GM23338 (cell line): ENCODE data around the gene TRIM56. TPM values are rescaled to one million over a fixed set of nuclear protein-coding genes. Genes with fewer than 3 reads are reported as not detected.

ENCODE experiments used
- ATAC-seq: fragments of 200-7000 bp; cut with Tn5 transposase; 3 replicates; pipeline ENCODE4 v1.9.1; 2020
- DNase-seq: peaks from one replicate; pipeline ENCODE4 v3.0.0-alpha.2; 2015; ENCODE audit warnings: low spot score
- H2AFZ ChIP-seq: fragments of 200-600 bp; sonication (generic); 2 replicates; pipeline ENCODE4 v1.8.0; 2016; ENCODE audit warnings: antibody characterized with exemption, mild to moderate bottlenecking, moderate library complexity
- H3F3A ChIP-seq: fragments of 200-600 bp; sonication (generic); replicated peaks from 2 replicates; pipeline ENCODE4 v1.8.0; 2017; ENCODE audit warnings: antibody characterized with exemption, mixed run types, low read depth
- H3K27ac ChIP-seq: fragments of 200-600 bp; sonication (generic); 2 replicates; pipeline ENCODE4 v1.6.1; 2016; ENCODE audit warnings: low read depth
- H3K27me3 ChIP-seq: fragments of 200-600 bp; sonication (generic); 2 replicates; pipeline ENCODE4 v1.8.0; 2016; ENCODE audit warnings: mild to moderate bottlenecking, mixed run types, moderate library complexity; ENCODE audit not compliant: insufficient read depth
- H3K36me3 ChIP-seq: fragments of 200-600 bp; sonication (generic); 2 replicates; pipeline ENCODE4 v1.8.0; 2016; ENCODE audit warnings: mild to moderate bottlenecking; ENCODE audit not compliant: insufficient read depth
- H3K4me1 ChIP-seq: fragments of 200-600 bp; sonication (generic); 2 replicates; pipeline ENCODE4 v1.8.0; 2016; ENCODE audit warnings: mild to moderate bottlenecking, moderate library complexity; ENCODE audit not compliant: insufficient read depth
- H3K4me2 ChIP-seq: fragments of 200-600 bp; sonication (generic); 2 replicates; pipeline ENCODE4 v1.7.1; 2017; ENCODE audit warnings: mixed run types
- H3K4me3 ChIP-seq: fragments of 200-600 bp; sonication (generic); 2 replicates; pipeline ENCODE4 v1.6.1; 2016; ENCODE audit warnings: mixed run types
- H3K79me2 ChIP-seq: fragments of 200-600 bp; sonication (generic); replicated peaks from 2 replicates; pipeline ENCODE4 v1.8.0; 2017; ENCODE audit warnings: mild to moderate bottlenecking; ENCODE audit not compliant: insufficient read depth
- H3K9me2 ChIP-seq: fragments of 200-600 bp; sonication (generic); 2 replicates; pipeline ENCODE4 v1.8.0; 2017; ENCODE audit not compliant: insufficient read depth
- H4K20me1 ChIP-seq: fragments of 200-600 bp; sonication (generic); replicated peaks from 2 replicates; pipeline ENCODE4 v1.8.0; 2017; ENCODE audit warnings: mild to moderate bottlenecking; ENCODE audit not compliant: insufficient read depth
- H3K27ac Mint-ChIP-seq: 2 replicates; pipeline ENCODE4 v1.8.0; 2020; ENCODE audit warnings: inconsistent platforms, mild to moderate bottlenecking, moderate library complexity, mixed read lengths
- H3K27me3 Mint-ChIP-seq: 3 replicates; pipeline ENCODE4 v1.8.0; 2022; ENCODE audit warnings: low read depth, mild to moderate bottlenecking, moderate library complexity, mixed read lengths, inconsistent platforms; ENCODE audit not compliant: insufficient read depth, poor library complexity
- H3K36me3 Mint-ChIP-seq: 3 replicates; pipeline ENCODE4 v1.8.0; 2021; ENCODE audit warnings: low read depth, mild to moderate bottlenecking, inconsistent platforms, moderate library complexity, mixed read lengths
- H3K4me1 Mint-ChIP-seq: 3 replicates; pipeline ENCODE4 v1.8.0; 2020; ENCODE audit warnings: mild to moderate bottlenecking, inconsistent platforms, mixed read lengths
- H3K4me3 Mint-ChIP-seq: 3 replicates; pipeline ENCODE4 v1.8.0; 2021; ENCODE audit warnings: moderate library complexity, mild to moderate bottlenecking, inconsistent platforms, mixed read lengths
- H3K9me3 Mint-ChIP-seq: 3 replicates; pipeline ENCODE4 v1.8.0; 2020; ENCODE audit warnings: moderate library complexity, mild to moderate bottlenecking, inconsistent platforms, mixed read lengths
- CREB1 ChIP-seq: fragments of 250-450 bp; sonication (Bioruptor Pico); IDR thresholded peaks from 2 replicates; pipeline ENCODE4 v1.5.0; 2020; ENCODE audit warnings: low read depth, mild to moderate bottlenecking, moderate library complexity
- CTCF ChIP-seq, 2 experiments: fragments of 200-600 bp in 1 of 2; sonication (generic) in 1 of 2; conservative IDR thresholded peaks; 2 replicates each; pipeline versions ENCODE4 v1.5.1 to v1.6.1; 2016 to 2017; ENCODE audit warnings: antibody characterized with exemption in 2 of 2, low read depth in 2 of 2, mild to moderate bottlenecking in 2 of 2, moderate library complexity in 1 of 2
- ETS1 ChIP-seq: IDR thresholded peaks from 2 replicates; pipeline ENCODE4 v1.6.1; 2016; ENCODE audit warnings: antibody characterized with exemption
- EZH2 ChIP-seq: fragments of 200-600 bp; sonication (generic); IDR thresholded peaks from one replicate; pipeline ENCODE4 v1.8.0; 2017; ENCODE audit warnings: antibody characterized with exemption, mild to moderate bottlenecking, low read depth; ENCODE audit not compliant: unreplicated experiment
- EZH2phosphoT487 ChIP-seq: fragments of 200-600 bp; sonication (generic); IDR thresholded peaks from one replicate; pipeline ENCODE4 v1.8.1; 2018; ENCODE audit warnings: antibody characterized with exemption; ENCODE audit not compliant: unreplicated experiment
- JUNB ChIP-seq: IDR thresholded peaks from one replicate; pipeline ENCODE4 v1.6.1; 2016; ENCODE audit warnings: antibody characterized with exemption; ENCODE audit not compliant: unreplicated experiment
- NANOG ChIP-seq: IDR thresholded peaks from 2 replicates; pipeline ENCODE4 v1.6.1; 2016; ENCODE audit warnings: antibody characterized with exemption, borderline replicate concordance
- POLR2AphosphoS5 ChIP-seq: IDR thresholded peaks from 2 replicates; pipeline ENCODE4 v1.6.1; 2016; ENCODE audit warnings: antibody characterized with exemption, low read depth
- REST ChIP-seq: IDR thresholded peaks from one replicate; pipeline ENCODE4 v1.6.1; 2018; ENCODE audit warnings: antibody characterized with exemption; ENCODE audit not compliant: unreplicated experiment
- STAT1 ChIP-seq: IDR thresholded peaks from one replicate; pipeline ENCODE4 v1.6.1; 2016; ENCODE audit warnings: antibody characterized with exemption; ENCODE audit not compliant: unreplicated experiment
- ZNF114 ChIP-seq: fragments of 250-450 bp; sonication (Bioruptor Pico); IDR thresholded peaks from 2 replicates; pipeline ENCODE4 v1.5.0; 2020; ENCODE audit warnings: mild to moderate bottlenecking, moderate library complexity
- ZNF331 ChIP-seq: fragments of 250-450 bp; sonication (Bioruptor Pico); IDR thresholded peaks from 2 replicates; pipeline ENCODE4 v1.5.0; 2020; ENCODE audit warnings: low read depth, mild to moderate bottlenecking, moderate library complexity
- ZNF462 ChIP-seq: fragments of 250-450 bp; sonication (Bioruptor Pico); IDR thresholded peaks from 2 replicates; pipeline ENCODE4 v1.5.0; 2020; ENCODE audit warnings: mild to moderate bottlenecking, moderate library complexity
- polyA plus RNA-seq: library from polyadenylated mRNA; unstranded; fragments of >200 nt; fragmentation: Nextera tagmentation; extraction: Ambion mirVana; gene quantifications from 2 replicates; pipeline ENCODE4 v1.2.1, GENCODE V29; 2016
- total RNA-seq: library from RNA; depleted of rRNA; stranded (reverse); fragments of >200 nt; shearing (Covaris generic); gene quantifications from 2 replicates; pipeline ENCODE4 v1.2.3, GENCODE V29; 2014

Gene TRIM56
- total and polyA plus RNA-seq, 2 experiments from 2014 or later: 10.0 to 15.7 TPM

GRCh38 chr7:101093906-101094305 is 8.6 kb downstream of the TRIM56 start (continued):
- TF ChIP-seq EZH2: no peak
- no peak for TF ChIP-seq CREB1
- no peak for TF ChIP-seq EZH2phosphoT487
- no peak for TF ChIP-seq STAT1

- Histone ChIP-seq H2AFZ (no peak overlapping the region), H3K4me3 (no peak overlapping the region), H3K9me2 (no peaks in the 10 kb centered on the region), H3K4me2 (no peak overlapping the region), H3K79me2 (no peaks in the 10 kb centered on the region), H3K36me3 (no peaks in the 10 kb centered on the region), H3K27ac (no peak overlapping the region), H3K4me1 (peaks cover 1% of the 10 kb centered on the region), H3F3A (peaks cover 3% of the 10 kb centered on the region; the same call in 1 of the 2 replicates), H4K20me1 (no peaks in the 10 kb centered on the region), H3K27me3 (no peaks in the 10 kb centered on the region)
- Mint-ChIP-seq H3K9me3 (peaks cover 22% of the 10 kb centered on the region), H3K4me3 (no peak overlapping the region; the same call in 2 of the 3 replicates), H3K36me3 (peaks cover 31% of the 10 kb centered on the region), H3K27ac (no peak overlapping the region), H3K27me3 (peaks cover 13% of the 10 kb centered on the region), H3K4me1 (peaks cover 11% of the 10 kb centered on the region)
- DNase-seq (peak; percentile 28), ATAC-seq (peak; percentile 26)
- TF ChIP-seq NANOG: no peak
- TF ChIP-seq CTCF (conservative IDR thresholded peaks at IDR 0.05; ENCODE audit: low read depth in 2 of 2): no peak
- TF ChIP-seq ZNF462 (CRISPR knock-in tag): no peak
- TF ChIP-seq POLR2AphosphoS5: no peak
- no peak for TF ChIP-seq EZH2phosphoT487
- TF ChIP-seq ZNF114: no peak
- TF ChIP-seq REST: no peak
- TF ChIP-seq EZH2: no peak
- no peak for TF ChIP-seq ETS1
- no peak for TF ChIP-seq CREB1
- no peak for TF ChIP-seq ZNF331 (CRISPR knock-in tag)
- no peak for TF ChIP-seq STAT1
- TF ChIP-seq JUNB: no peak
Measured at GRCh38 chr7:101094376-101094775, 9.1 kb downstream of the TRIM56 start.
